Measurements from ENCODE around the gene BDH1. TPM values are rescaled to one million over a fixed set of nuclear protein-coding genes. Genes with fewer than 3 reads are reported as not detected.
A peak's percentile ranks its signal among the peaks of the same experiment; 100 is the strongest.

BDH1 gene
- total RNA-seq, 4 donors from 2014 or later: 44.4 to 60.6 (median 52.2) TPM

DNA sequence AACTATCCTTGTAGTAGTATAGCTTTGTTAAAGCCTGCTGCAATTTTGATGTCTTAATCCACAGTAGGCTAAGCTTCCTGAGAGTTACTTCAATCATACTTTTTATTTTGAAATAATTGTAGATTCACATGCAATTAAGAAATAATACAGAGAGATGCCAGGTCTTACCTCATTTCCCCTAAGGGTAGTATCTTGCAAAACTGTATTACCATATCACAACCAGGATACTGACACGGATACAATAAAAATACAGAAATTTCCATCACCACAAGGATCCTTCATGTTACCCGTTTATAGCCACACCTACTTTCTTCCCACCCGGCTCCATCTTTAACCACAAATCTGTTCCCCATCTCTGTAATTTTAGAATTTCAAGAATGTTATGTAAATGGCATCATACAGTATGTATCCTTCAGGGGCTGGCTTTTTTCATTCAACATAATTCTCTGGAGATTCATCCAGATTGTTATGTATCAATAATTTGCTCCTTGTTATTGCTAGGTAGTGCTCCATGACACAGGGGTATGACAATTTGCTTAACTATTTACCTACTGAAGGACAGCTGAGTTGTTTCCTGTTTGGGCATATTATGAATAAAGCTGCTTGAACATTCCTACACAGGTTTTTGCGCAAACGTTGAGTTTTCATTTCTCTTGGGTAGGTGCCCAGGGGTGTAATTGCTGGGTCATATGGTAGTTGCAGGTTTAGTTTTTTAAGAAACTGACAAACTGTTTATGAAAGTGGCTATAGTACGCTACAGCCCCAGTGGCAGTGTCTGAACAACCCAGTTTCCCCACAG, 21.6 kb downstream of the BDH1 start:
- Histone ChIP-seq H3K4me3 (no peak overlapping the region), H3K9me3 (no peaks in the 10 kb centered on the region), H3K27ac (peak overlapping the region; percentile 62 to 75 (median 70)), H3K27me3 (no peaks in the 10 kb centered on the region), H3K4me1 (peaks cover 13 to 37% (median 15%) of the 10 kb centered on the region in 3 donors), H3K36me3 (peaks cover 0 to 65% (median 0%) of the 10 kb centered on the region in 3 donors)
- 48 to 58% methylated on average over 6 of the region's 6 CpGs for WGBS, 2 donors
- intact Hi-C loops (cut with DNase I): no loop called here
- no peak for DNase-seq
- TF ChIP-seq POLR2A (IDR thresholded peaks at IDR 0.05): no peak
- TF ChIP-seq, protein P1, sequence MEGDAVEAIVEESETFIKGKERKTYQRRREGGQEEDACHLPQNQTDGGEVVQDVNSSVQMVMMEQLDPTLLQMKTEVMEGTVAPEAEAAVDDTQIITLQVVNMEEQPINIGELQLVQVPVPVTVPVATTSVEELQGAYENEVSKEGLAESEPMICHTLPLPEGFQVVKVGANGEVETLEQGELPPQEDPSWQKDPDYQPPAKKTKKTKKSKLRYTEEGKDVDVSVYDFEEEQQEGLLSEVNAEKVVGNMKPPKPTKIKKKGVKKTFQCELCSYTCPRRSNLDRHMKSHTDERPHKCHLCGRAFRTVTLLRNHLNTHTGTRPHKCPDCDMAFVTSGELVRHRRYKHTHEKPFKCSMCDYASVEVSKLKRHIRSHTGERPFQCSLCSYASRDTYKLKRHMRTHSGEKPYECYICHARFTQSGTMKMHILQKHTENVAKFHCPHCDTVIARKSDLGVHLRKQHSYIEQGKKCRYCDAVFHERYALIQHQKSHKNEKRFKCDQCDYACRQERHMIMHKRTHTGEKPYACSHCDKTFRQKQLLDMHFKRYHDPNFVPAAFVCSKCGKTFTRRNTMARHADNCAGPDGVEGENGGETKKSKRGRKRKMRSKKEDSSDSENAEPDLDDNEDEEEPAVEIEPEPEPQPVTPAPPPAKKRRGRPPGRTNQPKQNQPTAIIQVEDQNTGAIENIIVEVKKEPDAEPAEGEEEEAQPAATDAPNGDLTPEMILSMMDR (IDR thresholded peaks at IDR 0.05): no peak

DNA sequence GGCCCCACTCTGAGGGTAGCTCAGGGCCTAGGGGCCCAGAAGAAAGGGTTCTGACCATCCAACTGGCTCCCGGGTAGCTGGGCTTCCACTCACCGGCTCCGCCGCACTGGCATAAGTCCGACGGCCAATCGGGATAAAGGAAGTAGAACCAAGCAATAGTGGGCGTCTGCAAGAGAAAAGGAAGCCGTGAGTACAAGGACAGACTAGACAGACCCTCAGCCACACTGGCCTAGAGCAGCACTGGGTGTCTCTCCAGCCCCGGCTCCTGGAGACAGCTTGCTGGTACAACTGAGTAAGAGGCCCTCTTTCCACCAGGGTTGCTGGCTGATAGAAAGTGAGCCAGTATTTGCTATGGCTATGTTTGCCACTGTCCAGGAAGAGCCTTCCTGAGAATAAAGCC, 22.4 kb downstream of the BDH1 start:
- no peaks in the 10 kb centered on the region for H3K27me3 ChIP-seq
- peaks cover 10 to 39% (median 13%) of the 10 kb centered on the region in 3 donors for H3K4me1 ChIP-seq
- no peak for TF ChIP-seq POLR2A (IDR thresholded peaks at IDR 0.05)
- TF ChIP-seq, protein P1 (IDR thresholded peaks at IDR 0.05): no peak
- no peaks in the 10 kb centered on the region for H3K9me3 ChIP-seq
- intact Hi-C loops (cut with DNase I): no loop called here
- 85 to 94% methylated on average over 4 to 10 of the region's 10 CpGs for WGBS, 2 donors
- no peak for DNase-seq
- peaks cover 0 to 67% (median 0%) of the 10 kb centered on the region in 3 donors for H3K36me3 ChIP-seq
- H3K4me3 ChIP-seq: no peak overlapping the region
- H3K27ac ChIP-seq: peak overlapping the region; percentile 62 to 75 (median 70)

DNA sequence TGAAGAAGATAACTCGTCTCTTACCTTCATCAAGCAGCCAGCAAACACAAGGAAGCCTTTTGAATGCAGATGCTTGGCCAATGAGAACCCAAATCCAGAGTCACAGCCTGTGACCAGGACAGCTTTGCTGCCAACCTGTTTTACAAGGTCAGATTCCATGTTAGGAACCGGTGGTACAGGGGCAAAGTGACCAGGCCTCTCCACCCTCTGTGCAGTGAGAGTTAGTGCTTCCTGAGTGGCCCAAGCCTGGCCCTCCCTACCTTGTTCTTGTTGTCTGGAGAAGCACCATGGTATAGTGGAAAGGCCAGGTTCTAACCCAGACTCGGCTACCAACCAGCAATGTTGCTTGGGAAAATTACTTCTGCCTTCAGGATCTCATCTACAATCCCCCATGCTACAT, 23.4 kb downstream of the BDH1 start:
- H3K4me3 ChIP-seq: no peak overlapping the region
- H3K4me1 ChIP-seq: peaks cover 10 to 49% (median 13%) of the 10 kb centered on the region in 3 donors
- WGBS, 2 donors: 88 to 89% methylated on average over 3 of the region's 3 CpGs
- no peak for DNase-seq
- H3K27me3 ChIP-seq: no peaks in the 10 kb centered on the region
- peaks cover 0 to 68% (median 0%) of the 10 kb centered on the region in 3 donors for H3K36me3 ChIP-seq
- TF ChIP-seq POLR2A (IDR thresholded peaks at IDR 0.05): no peak
- TF ChIP-seq, protein P1 (IDR thresholded peaks at IDR 0.05): no peak
- no peaks in the 10 kb centered on the region for H3K9me3 ChIP-seq
- peak overlapping the region; percentile 62 to 75 (median 70) for H3K27ac ChIP-seq
- intact Hi-C loops (cut with DNase I): no loop called here

DNA sequence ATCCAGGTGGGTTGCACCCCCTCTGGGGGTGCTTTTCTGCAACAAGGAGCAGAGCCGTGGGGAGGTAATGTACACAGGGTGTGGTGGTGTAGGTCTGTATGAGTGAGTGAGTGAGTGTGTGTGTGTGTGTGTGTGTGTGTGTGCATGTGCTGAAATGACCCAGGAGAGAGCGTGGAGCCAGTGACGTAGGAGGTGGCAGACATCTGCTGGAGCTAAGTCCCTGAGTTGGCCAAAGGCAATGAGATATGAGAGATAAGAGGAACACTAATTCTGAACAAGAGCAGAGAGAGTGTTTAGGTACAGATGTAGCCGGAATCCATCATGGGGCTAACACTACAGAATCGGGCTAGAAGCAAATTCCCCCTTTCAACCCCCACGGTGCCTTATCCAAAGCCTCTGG, 27.6 kb downstream of the BDH1 start:
- DNase-seq: no peak

DNA sequence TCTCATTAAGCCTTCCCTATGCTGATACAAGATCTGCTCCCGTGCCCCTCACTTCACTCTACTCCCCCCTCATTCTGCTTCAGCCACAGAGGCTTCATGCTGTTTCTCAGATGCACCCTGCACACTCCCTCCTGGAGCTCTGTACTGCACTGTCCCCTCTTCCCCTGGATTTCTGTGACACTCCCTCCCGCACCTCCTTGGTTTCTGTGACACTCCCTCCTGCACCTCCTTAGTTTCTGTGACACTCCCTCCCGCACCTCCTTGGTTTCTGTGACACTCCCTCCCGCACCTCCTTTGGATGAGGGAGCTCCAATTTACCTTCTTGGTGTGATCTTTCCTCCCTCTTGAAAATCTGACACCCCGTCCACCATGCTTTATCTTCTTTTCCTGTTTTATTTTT, 28.2 kb downstream of the BDH1 start:
- WGBS, 2 donors: 86 to 88% methylated on average over 5 of the region's 5 CpGs
- peak overlapping the region; percentile 4 to 79 (median 74) for H3K27ac ChIP-seq
- no peaks in the 10 kb centered on the region for H3K9me3 ChIP-seq
- H3K27me3 ChIP-seq: no peaks in the 10 kb centered on the region
- peaks cover 0 to 82% (median 0%) of the 10 kb centered on the region in 3 donors for H3K36me3 ChIP-seq
- DNase-seq: no peak
- intact Hi-C loops (cut with DNase I): no loop called here
- no peak overlapping the region for H3K4me3 ChIP-seq
- TF ChIP-seq, protein P1 (IDR thresholded peaks at IDR 0.05): no peak
- TF ChIP-seq POLR2A (IDR thresholded peaks at IDR 0.05): no peak
- H3K4me1 ChIP-seq: peaks cover 7 to 72% (median 12%) of the 10 kb centered on the region in 3 donors

More for the DNA sequence above, 27.6 kb downstream of the BDH1 start:
- intact Hi-C loops (cut with DNase I): no loop called here
- Histone ChIP-seq H3K4me3 (no peak overlapping the region), H3K36me3 (peaks cover 0 to 88% (median 0%) of the 10 kb centered on the region in 3 donors), H3K4me1 (peaks cover 5 to 72% (median 10%) of the 10 kb centered on the region in 3 donors), H3K27ac (peak overlapping the region; percentile 21 to 79 (median 74)), H3K9me3 (no peaks in the 10 kb centered on the region), H3K27me3 (no peaks in the 10 kb centered on the region)
- 85 to 89% methylated on average over 6 of the region's 6 CpGs for WGBS, 2 donors
- TF ChIP-seq POLR2A (IDR thresholded peaks at IDR 0.05): no peak
- TF ChIP-seq, protein P1 (IDR thresholded peaks at IDR 0.05): no peak

Measured in esophagus squamous epithelium (tissue), 5 donors.